HG02588 (cell line): ENCODE data around the gene SLC8A3.

Experiments
- ATAC-seq: cut with Tn5 transposase; IDR thresholded peaks from one replicate; pipeline ENCODE4 v1.9.1; 2021; ENCODE audit warnings: mild to moderate bottlenecking, moderate library complexity; ENCODE audit not compliant: unreplicated experiment

The SLC8A3 gene

GRCh38 chr14:70077005-70077404, 111.7 kb downstream of the SLC8A3 start:
- ATAC-seq = no peak

DNA sequence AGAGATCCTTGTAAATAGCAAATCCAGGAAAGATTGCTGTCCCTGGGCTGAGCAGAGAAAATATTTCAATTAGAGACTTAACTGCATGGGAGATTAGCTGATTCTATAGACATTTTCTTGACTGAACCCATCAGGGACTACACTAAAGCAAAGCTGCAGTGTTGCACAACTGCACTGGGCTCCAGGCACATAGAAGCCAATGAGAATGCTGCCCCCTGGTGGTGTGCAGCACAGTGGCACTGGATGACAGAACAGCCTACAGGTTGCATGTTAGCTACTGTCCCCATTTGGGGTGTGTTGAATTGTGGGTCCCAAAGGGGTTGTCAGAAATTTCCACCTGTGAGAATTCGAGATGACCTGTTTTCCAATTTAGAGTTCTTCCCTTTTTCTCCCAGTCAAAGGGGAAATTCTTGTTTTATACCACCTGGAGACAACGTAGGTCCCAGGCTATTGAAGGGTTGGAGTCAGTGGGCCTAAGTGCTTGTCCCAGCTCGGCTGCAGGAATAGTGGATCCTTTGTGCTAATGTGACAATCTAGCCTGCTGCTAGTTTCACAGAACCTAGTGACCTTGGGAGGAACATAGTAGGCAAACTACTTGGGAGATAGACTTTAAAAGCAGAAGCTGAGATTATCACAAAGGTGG, 114.7 kb downstream of the SLC8A3 start:
- no peak for ATAC-seq

GRCh38 chr14:70069186-70069585, 119.6 kb downstream of the SLC8A3 start:
- ATAC-seq = no peak

DNA sequence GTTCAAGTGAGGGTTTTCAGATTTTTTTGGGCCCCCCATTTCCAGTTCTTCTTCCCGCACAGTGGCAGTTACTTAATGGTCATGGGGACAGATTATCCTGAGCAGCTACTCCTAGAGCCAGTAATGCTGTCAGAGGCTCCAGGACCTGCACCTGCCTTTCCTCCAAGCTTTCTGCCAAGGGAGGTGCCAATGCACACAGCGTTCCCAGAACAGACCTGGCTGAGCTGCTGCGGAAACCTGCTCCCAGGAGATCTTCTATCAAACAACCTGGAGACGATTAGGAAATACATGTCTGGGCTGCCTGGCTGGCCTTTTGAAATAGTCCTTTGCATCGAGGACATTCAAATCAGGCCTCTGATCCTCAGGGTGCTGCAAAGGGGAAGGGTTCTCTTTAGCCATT, 120.9 kb downstream of the SLC8A3 start:
- no peak for ATAC-seq

DNA sequence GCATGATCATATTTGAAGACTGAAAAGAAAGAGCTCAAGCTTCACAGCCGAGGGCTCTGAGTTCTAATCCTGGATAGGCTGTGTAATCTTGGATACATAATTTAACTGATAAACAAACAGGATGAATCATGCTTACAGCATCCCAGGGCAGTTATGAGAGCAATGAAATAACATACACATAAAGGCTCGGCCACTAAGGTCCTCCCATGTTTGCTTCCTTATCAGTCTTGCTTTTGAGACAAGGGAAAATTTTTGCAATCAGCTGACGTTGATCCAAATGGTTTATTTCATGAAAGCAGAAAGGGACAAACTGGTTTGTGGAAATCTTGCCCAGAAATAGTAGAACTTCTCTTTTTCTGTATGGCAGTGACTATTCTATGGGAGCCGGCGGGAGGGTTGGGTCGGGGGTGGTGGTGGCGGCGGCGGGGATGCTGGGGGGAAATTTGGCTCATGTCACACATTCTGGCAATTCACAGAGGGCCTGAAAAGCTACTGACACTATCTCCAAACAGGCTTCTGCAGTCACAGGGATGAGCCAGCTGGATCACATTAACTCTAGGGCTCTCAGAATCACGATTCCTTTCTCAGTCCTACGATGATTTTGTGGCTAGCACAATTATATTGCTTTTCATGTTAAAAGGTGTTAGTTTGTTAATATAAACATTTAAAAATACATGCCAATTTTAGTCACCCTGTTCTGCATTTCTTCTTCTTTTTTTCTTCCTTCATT, 124.5 kb downstream of the SLC8A3 start:
- ATAC-seq = no peak

DNA sequence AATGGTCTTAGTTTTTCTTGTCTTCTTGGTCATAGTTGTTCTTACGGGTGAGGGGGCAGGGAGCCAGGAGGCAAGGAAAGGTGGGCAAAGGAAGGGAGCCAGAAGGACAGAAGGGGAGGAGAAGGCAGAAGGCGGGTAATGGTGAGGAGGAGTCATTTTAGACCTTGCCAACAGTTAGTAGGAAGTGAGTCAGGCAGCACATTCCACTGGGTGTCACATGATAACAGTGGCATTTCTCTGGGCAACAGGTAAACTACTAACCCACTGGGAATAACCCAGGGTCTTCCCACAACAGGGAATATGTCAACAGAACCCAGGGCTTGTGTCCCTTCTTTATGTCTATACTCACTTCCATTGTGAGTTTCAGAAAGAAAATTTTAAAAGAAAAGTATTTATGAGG, 127.6 kb downstream of the SLC8A3 start:
- no peak for ATAC-seq

GRCh38 chr14:70059545-70059944, 129.2 kb downstream of the SLC8A3 start:
- no peak for ATAC-seq

DNA sequence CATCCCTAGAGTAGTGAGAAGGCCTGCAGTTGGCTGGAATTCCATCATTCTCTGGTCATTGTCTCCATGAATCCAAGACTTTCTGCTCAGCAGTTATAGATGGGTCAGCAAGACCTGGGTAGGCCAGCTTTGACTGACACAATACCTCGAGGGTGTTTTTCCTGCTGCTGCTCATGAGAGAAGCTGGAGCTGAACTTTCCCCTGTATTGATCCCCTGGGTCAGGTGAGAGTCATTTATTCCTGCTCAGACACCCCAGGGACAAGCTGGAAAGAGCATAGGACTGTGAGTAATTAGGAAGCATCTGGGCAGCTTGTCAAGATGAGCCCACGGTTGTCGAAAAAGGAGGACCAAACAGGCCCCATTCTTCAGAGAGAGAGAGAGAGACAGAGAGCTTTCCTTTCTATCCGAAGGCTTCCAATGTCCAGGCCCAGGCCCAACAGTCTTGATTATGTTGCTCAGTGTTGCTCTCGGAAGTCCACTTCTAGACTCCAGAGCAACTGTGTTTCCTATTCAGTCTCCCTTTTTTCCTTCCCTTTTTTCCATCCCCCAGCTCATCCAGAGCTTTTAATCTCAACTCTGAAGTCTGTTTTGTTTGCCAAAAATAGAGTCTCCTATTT, 131.1 kb downstream of the SLC8A3 start:
- no peak for ATAC-seq

- ATAC-seq = no peak
These were observed 135.8 kb downstream of the SLC8A3 start for GRCh38 chr14:70052990-70053389.

GRCh38 chr14:70050136-70050535, 138.6 kb downstream of the SLC8A3 start:
- no peak for ATAC-seq

DNA sequence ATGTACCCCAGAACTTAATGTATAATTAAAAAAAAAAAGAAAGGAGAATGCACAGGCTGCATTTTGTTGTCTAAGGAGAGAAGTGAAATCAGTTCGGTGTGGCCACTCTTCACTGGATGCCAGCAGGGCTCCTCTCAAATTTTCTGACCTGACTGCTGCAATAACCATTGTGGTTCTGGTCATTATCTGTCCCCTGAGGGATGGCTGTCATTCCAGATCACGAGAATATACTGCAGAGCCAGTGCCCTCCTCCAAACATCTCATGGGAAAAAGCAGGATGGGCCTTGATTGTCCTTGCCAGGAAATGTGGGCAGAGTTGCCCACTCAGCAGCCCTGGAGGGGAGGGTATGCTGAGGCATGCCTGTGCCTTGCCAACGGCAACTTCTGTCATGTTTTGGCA, 139.1 kb downstream of the SLC8A3 start:
- ATAC-seq = no peak

DNA sequence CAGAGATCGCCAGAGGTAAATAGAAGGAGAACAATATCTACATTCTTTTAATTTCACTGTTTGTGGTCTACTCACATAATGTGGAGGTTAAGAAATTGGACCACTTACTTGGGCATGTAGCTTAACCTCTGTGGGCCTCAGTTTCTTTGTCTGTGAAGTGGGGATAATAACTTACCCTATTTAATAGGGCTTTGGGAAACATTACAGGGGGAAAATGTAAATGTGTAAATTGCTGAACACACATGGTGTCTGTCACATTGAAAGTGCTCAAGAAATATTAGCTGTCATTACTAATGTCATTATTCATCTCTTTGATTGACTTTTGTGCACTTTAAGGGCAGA, 140.5 kb downstream of the SLC8A3 start:
- no peak for ATAC-seq

GRCh38 chr14:70047598-70048312, 141.0 kb downstream of the SLC8A3 start:
- ATAC-seq = no peak

DNA sequence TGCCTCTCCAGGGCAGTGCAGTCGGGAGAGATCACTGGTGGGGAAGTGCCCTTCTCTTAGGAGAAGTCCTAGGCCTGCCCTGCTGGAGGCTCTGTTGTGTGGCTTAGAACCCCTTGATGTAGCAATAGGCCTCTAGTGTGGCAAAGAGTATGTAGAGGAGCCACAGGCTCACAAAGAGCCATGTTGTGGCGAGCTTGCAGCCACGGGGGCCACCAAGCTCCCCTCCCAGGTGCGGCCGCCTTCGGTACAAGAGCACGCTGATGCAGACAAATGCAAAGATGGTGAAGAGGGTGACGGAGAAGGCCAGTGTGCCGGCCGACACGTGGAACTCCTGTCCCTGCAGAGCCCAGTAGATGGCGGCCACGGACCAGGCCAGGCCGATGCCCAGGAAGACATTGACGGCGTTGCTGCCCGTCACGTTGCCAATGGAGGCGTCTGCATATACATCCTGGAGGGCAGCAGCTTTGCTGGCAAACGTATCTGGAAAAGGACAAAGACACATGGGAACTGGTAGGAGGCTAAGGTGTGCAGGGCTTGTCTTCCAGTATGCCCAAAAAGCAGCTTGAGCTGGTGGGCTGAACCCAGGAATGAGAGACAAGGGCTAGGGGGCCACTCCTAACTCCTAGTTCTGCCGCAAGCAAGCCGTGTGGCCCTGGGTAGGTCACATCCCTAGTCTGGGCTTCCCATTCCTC, 142.8 kb downstream of the SLC8A3 start:
- ATAC-seq = no peak

GRCh38 chr14:70045310-70045709, 143.4 kb downstream of the SLC8A3 start:
- no peak for ATAC-seq

DNA sequence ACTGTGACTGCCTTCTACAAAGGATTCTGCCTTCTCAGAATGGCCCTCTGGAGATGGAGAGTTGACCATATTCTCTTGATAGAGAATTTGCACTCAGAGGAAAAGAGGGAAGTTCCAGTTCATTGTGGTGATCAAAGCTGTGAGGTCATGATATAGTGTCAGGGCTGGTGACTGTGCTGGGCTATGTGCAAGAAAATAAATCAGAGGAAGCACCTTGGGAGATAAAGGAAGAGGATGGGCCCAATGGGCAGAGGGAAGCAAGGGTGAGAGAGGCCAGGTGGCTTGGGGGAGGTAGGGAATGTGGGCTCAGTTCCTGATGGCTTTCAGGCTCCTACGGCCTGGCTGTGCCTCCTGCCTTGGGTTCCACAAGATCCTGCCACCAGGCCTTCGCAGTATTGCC, 145.8 kb downstream of the SLC8A3 start:
- no peak for ATAC-seq

- ATAC-seq = no peak
These were observed 152.1 kb downstream of the SLC8A3 start for GRCh38 chr14:70036665-70037064.

DNA sequence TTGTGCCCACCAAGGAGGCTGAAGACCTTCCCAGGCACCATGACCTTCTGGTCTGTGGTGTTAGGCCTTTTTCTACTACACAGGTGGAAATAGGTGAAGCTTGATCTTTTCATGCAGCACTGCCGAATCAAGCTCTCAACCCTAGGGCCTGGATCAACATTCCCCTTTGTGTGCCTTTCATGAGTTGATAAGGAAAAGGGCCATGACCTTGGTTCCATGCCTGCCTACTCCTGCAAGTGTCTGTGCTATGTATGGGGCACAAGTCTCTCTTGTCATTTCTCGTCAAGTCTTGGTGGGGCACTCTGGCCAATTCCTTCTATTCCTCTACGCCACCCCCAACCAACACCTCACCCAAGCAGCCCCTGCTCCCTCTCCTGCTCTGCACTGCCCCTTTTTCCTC, 154.5 kb downstream of the SLC8A3 start:
- ATAC-seq = no peak

DNA sequence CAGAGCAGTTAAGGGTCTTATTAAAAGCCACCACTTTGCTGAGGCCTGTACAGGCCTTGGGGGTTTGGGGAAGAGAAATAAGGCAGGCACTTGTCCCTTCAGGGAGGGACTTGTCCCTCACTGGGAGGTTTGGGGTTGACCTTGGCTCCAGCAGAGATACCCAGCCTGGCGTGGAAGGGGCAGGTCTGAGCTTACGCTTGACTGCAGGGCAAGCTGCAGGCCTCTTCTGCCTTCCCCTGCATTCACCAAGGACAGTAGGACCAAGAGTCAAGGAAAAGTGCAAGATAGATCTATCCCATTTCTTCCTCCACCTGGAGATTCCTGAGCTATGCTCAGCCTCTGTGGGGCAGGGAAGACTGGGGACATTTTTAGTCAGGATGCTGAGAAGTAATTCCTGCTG, 155.2 kb downstream of the SLC8A3 start:
- no peak for ATAC-seq

DNA sequence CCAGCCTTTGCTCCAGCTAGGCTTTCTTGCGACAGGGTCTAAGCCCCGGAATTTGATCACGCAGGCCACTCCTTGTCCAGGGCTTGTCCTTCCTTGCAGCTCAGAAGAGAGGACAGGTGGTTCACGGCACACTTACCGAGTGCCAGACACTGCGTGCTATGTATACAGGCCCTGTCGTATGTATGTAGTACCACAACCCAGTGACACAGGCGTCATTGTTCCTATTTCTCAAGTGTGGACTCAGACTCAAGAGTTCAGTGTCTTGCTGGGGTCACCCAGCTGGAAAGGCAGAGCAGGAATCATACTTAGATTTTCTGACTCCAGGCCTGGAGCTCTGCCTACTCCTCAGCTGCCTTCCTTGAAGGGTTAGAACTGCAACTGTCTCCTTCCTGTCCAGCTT, 155.6 kb downstream of the SLC8A3 start:
- no peak for ATAC-seq

- ATAC-seq = no peak
These were observed 156.3 kb downstream of the SLC8A3 start for GRCh38 chr14:70032447-70032846.
